ENCODE data around the gene SLC51A.
A peak's percentile ranks its signal among the peaks of the same experiment; 100 is the strongest.

The SLC51A gene

DNA sequence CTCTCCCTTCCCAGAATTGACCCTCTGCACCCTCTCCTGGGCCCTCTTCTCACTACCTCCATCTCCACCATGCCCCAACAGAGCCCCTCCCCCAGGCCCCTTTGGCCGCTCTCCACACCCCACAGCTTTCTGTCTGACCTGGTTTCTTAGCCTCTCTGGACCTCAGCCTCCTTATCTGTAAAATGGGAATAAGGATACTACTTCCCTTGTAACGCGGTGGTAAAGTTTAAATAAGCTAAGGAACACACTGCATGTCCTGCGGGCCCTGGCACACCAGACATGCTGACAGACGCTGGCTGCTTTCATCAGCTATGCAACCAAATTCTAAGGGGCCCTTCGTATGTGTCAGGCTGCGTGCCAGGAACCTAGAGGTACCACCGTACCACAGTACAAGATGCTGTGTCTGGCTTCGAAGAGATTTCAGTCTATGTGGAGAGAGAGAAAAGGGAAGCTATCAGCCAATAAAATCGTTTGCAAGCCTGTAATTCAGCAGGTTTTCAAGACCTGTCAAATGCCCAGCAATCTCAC is 777 bp upstream of the SLC51A start:
- DNase-seq (ENCODE audit: low read depth, low spot score), result no peak

DNA sequence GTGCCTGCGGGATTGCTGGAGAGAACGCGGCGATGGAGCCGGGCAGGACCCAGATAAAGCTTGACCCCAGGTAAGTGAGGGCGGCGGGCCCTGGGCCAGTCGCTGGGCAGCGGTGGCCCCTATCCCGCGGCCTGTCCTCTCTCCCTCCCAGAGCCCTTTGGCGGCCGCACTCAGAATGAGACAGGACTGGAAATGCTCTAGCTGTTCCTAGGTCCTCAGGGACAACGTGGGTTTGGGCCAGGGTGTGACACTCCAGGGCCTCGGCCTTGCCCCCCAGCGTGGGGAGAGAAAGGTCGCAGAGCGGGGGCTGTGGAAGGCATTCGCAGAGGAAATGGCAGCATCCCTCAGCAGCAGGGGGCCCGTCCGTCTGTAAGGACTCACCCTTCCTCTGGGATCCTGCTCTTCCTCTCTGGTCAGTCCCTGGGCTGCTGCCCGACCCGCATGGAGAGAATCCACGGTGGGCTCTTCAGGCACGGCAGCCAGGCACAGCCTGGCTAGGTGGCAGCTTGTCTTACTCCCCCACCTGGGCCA is 412 bp downstream of the SLC51A start:
- no peak for DNase-seq (ENCODE audit: low read depth, low spot score)

DNA sequence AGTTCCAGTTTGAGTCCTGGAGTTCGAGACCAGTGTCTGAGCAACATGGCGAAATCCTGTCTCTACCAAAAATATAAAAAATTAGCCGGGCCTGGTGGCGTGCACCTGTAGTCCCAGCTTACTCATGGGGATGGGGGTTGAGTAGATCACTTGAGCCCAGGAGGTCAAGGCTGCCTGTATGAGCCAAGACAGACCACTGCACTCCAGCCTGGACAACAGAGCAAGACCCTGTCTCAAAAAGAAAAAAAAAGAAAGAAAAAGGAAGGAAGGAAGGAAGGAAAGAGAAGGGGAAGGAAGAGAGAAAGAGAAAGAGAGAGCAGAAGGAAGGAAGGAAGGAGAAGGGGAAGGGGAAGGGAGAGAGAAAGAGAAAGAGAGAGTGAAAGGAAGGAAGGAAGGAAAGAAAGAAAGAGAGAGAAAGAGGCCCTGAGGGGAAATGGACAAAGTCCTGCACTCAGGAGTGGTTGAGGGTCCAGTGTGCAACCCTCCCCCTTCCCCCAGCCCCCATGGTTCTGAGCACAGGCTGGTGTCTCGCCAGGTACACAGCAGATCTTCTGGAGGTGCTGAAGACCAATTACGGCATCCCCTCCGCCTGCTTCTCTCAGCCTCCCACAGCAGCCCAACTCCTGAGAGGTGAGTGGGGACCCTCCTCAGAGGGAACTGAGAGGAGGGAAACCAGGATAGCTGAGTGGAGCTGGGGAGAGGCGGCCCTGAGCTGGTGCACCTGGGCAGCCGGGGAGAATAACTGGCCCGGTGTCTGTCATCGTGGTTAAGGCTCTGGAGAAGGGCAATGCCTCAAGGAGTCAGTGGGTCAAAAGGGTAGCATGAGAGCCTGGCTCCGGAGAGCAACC is 1.2 kb downstream of the SLC51A start:
- no peak for DNase-seq (ENCODE audit: low read depth, low spot score)

DNA sequence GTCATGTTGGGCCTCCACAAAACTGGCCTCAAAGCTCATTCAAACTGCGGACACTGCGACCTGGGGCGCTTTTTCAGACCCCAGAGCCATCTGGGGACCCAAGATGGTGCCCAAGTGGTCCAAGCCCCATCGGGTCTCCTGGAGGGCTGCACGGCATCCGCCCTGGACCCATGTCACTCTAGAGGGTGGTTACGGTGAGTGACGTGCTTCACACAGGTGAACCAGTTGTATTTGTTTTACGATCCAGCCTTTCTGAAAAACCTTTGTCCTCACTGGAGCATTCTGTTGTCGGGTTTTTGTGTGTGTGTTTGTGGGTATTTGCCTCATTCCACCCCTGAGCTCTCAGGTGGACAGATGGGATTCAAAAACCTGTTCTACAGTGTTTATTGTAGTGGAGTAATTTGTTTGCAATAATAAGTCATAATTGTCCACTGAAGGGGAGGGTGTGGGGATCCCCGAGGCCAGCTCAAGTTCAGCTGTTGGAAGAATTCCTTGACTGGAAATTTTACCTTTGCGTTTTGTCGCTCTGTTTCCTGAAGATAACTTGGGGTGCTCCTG is 1.9 kb downstream of the SLC51A start:
- DNase-seq (ENCODE audit: low read depth, low spot score), result no peak

DNA sequence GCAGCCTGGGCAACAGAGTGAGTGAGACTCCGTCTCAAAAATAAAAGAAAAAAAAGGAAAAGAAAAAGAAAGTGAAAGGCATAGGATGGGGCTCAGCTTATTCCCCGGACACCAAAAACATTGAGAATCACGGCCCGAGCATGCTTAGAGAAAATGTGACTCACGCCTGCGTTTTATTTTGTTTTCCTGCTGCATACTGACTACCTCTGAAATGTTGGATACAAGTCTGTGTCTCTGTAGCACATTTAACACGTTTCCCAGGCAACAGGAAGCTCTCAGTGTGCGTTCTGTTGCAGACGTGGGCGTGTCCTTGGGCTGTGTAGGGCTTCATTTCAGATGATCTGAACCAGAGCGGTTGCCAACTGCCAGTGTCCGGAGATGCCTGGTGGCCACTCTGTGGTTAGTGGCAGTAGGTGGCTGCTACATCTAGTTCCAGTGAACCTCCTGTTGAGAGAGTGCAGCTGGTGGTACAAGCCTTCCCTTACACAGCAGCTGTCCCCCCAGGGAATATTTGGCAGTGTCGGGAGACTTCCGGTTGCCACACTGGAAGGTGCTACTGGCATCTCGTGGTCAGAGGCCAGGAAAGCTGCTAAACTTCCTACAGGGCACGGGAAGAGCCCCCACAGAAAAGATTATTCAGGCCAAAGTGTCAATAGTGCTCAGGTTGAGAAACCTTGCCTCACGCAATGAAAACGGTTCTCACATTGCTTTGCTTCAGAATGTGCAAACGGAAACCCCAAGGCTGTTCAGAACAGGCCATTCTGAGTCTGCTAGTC is 3.0 kb downstream of the SLC51A start:
- DNase-seq (ENCODE audit: low read depth, low spot score), result peak; percentile 89

DNA sequence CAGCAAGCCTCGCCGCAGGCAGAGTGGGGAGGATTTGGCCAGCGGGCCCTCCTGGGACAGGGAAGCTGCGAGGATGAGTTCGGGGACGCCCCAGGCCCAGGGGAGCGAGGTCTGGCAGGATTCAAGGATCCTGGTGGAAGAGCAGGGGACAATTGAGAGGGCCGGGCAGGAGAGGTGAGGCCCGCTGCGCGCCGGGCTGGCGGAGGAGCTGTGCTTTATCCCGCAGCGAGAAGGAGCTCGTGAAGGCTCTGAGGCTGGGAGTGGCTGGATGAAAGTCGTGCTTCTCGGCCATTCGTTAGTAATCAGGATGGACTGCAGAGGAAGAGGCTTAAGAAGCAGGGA is 3.6 kb downstream of the SLC51A start:
- DNase-seq (ENCODE audit: low read depth, low spot score), result no peak

DNA sequence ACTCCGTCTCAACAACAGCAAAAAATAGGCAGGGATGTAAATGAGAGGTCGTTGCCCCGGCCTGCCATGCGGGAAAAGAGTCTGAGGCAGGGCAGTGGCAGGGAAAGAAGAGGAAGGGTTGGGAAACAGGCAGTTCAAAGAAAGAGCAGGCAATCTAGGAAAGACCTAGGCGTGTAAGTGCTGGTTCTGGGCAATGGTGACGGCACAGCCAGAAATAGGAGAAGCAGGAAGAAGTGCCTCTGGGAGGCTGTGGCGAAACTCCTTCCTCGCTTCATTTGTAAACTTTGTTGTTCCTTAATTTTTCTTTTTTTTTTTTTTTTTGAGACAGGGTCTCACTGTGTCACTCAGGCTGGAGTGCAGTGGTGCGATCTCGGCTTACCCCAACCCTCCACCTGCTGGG is 4.3 kb downstream of the SLC51A start:
- no peak for DNase-seq (ENCODE audit: low read depth, low spot score)

DNA sequence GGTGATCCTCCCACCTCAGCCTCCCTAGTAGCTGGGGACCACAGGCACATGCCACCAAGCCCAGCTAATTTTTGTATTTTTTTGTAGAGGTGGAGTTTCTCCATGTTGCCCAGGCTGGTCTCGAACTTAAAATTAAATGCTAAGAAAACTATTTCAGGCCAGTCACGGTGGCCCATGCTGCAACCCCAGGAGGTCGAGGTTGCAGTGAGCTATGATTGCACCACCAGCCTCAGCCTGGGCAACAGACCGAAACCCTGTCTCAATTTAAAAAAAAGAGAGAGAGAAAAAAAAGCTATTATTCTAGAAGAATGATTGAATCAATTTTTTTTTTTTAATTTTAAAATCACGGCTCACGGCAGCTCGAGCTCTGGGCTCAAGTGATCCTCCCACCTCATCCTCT is 4.7 kb downstream of the SLC51A start:
- DNase-seq (ENCODE audit: low read depth, low spot score), result no peak

DNA sequence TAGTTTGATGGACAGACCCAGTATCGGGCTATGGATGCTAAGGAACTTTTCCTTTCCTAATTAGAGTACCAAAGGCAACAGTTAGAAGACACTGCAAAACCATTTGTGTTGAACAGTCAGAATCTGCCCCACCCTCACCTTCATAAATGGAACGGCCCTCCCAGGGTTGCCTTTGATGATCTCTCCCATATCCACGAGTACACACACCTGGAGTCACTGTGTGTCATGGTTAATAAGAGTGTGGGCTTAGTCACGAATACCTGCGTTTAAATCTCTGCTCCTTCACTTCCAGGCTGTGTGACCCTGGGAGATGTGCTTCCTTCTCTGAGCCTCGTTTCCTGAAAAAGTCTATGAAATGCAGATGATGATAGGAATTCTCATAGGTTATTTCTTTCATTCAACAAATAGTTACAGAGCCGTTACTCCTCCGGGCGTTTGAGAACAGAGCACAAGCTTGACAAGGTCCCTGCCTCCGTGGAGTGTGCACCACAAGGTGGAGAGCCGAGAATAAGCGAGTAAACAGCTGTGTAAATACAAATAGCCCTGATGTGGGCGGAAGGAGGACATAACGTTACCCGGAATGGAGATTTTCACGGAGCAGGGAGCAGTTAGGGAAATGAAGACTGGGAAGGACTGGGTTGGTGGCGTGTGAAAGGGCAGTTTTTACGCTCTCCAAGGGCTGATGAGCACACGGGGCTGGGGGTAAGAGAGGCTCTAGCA is 6.7 kb downstream of the SLC51A start:
- DNase-seq (ENCODE audit: low read depth, low spot score), result no peak

DNA sequence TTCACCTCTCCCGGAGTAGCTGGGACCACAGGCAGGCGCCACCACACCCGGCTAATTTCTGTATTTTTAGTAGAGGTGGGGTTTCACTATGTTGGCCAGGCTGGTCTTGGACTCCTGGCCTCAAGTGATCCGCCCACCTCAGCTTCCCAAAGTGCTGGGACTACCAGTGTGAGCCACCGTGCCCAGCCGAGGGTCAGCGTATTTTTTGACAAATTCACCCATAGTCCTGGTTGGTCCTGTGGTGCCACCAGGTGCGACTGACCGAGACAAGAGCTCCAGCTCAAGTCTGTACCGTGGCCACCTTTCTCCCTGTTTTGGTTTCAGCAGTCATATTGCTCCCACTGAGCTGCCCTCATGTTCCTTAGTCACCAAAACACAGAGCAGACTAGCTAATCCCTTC is 8.8 kb downstream of the SLC51A start:
- no peak for DNase-seq (ENCODE audit: low read depth, low spot score)

DNA sequence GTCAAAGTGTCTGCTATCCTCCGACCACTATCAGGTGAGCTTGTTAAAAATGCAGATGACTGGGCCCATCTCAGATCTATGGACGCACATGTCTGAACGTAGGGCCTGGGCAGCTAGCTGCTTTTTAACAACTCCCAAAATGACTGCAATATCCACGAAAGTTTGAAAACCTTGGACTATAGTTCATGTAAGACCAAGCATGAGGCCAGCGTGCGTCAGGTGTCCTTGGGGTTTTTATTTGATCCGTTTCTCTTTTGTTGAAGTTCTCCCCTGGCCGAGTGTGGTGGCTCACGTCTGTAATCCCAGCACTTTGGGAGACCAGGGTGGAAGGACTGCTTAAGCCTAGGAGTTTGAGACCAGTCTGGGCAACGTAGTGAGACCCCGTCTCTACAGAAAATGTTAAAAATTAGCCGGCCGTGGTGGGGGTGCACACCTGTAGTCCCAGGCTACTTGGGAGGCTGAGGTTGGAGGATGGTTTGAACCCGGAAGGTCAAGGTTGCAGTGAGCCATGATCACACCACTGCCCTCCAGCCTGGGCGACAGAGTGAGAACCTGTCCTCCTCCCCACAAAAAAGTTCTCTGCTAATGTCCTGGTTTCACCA is 9.5 kb downstream of the SLC51A start:
- no peak for DNase-seq (ENCODE audit: low read depth, low spot score)

DNA sequence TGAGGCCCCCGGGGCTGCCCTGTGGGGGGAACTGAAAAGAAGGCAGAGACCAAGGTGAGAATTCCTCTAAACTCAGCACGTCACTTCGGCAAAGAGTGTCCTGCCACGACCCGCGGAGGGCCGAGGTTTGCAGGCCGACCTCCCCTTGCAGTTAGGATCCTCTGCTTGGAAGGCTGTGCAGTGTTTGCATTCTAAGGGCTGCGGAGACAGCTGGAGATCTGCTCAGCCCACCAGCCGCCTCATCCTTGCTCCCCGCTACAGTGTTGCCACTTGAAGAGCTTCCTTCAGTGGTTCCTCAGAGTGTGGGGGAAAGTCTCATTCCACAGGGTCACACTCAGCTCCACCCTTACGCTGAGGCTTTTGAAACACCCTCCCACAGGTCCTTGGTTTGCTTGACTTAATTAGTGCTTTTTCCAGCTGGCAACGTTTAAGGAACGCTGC is 10.8 kb downstream of the SLC51A start:
- no peak for DNase-seq (ENCODE audit: low read depth, low spot score)

DNA sequence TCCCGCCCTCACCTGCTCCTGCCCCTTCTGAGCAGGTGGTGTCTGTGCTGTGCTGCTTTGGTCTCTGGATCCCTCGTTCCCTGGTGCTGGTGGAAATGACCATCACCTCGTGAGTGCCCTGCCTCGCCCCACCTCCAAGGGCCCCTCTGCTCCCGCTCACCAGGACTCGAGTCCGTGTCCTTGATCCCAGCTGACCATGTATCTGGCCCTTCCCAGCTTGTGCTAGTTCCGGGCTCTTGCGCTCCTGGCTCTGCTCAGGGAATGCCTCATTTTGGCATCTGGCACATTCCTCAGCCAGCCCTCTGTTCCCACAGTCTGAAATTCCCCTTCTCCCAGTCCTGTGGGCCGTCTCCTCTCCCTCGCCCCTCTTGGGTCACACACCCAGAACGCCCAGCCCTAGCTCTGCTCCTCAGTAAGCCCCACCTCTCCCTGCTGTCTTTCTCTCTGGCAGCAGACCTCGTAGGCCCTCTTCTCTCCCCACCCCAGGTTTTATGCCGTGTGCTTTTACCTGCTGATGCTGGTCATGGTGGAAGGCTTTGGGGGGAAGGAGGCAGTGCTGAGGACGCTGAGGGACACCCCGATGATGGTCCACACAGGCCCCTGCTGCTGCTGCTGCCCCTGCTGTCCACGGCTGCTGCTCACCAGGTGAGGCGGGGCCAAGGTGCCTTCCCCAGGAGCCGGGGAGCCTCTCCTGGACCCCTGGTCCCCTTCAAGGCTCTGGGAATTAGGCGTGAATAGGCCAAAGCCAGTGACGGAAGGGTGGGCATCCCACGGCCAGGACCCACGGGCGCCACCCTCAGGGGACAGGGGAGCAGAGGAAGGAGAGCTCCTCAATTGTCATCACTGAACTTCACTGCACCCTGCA is 11.5 kb downstream of the SLC51A start:
- DNase-seq (ENCODE audit: low read depth, low spot score), result peak; percentile 46

DNA sequence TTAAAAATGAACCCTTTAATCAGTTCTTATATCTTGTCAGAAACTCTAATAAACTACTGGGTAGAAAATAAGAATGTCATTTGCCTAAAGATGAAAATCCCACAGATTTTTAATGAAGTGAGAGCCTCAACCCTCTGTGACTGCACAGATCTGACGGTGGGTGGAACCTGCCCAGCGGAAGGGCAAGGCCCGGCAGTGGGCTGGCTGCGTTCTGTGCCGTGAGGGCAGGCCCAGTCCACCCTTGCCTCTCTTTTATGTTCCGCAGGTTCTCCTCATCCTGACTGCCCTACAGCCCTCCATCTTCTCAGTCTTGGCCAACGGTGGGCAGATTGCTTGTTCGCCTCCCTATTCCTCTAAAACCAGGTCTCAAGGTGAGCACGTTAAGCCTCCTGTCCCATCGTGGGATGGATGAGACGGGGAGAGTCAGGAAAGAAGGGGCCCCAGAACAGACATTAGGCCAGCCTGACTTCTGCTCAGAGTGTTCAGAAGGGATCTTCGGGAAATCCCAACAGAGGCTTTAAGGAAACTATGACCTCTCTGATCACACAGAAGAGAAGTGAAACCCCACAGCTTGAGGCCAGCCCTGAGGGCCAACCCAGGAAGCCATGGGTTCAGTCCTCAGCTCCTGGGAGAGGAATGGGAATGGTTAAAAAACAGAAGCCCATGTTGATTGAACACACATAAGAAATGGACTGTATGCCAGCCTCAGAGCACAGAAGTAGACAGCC is 16.0 kb downstream of the SLC51A start:
- DNase-seq (ENCODE audit: low read depth, low spot score), result no peak

DNA sequence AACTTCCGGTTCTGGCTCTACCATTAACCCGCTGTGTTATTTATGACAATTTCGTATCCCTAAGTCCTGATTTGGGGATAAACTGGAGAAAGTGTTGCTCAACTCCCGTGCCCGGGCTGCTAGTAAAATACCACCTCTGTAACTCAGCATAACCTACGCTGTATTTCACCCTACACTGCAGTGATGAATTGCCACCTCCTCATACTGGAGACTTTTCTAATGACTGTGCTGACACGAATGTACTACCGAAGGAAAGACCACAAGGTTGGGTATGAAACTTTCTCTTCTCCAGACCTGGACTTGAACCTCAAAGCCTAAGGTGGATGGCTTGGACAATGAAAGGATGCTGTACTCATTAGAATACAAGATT is 16.5 kb downstream of the SLC51A start:
- no peak for DNase-seq (ENCODE audit: low read depth, low spot score)

DNA sequence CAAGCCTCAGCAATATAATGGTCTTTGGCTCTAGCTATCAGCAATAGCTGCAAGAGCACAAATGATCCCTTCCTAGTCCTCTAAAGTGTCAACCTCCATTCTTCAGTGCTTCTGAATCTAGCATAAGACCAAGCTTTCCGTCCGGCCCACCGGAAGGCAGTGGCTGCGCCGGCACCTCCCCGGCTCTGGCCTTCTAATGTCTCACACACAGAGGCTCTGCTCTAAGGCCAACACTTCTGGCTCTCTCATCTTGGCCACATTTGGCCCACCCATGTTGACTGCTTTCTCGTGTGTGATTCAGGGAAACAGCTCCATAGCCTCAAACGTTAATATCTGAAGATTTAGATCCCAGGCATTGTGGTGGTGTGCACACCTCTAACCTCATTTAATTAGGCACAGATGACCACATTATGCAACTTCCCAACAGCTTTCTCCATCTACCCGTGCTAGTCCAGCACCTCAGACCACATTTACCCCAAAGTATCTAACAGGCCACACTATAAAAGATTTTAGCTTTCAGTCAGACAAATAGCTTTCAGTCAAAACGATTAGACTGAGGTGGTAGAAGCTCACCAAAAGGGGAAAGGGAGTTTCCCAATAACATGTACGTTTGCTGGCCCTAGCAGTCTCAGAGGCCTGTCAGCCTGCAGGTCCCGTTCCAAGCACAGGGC is 19.3 kb downstream of the SLC51A start:
- no peak for DNase-seq (ENCODE audit: low read depth, low spot score)

DNA sequence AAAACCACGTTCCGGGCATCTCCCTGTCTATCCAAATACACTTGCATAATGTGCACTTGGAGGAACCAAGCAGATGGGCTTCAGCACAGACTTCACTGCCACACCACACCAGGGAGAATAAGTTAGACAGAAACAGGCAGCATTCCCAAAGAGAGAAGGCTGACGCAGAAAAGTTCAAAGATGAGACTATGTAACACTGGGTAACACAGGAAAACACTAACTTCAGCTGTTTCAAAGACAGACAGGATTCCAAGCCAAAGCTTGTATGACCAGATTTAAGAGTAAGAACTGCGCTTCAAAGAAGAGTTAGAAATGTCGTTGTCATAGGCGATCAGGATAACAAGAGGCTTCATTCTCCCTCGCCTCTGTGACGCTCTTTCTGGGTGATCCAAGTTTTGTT is 19.9 kb downstream of the SLC51A start:
- no peak for DNase-seq (ENCODE audit: low read depth, low spot score)

DNA sequence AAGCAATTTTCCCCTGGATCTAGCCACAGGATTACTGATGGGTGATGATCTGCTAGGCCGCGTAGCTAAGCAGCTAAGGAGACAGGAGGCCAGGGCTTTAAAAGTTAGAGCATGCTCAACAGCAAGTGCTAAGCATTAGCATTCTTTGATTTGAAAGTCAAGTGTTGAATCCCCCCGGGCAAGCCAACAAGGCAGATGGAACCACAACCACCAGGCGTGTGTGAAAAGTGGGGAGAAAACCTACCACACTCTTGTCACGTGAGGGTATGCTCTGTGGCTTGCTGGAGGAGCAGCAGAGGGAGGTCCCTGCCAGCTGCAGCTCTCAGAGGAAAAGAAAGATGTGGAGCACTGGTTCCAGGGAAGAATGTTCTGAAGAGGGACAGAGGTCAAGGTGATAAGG is 20.9 kb downstream of the SLC51A start:
- DNase-seq (ENCODE audit: low read depth, low spot score), result no peak
